ENCODE measurements around the gene DCAF15.

DCAF15 gene

GRCh38 chr19:13978351-13979243 lies 26.3 kb downstream of the DCAF15 start:
- no peak for DNase-seq

DNA sequence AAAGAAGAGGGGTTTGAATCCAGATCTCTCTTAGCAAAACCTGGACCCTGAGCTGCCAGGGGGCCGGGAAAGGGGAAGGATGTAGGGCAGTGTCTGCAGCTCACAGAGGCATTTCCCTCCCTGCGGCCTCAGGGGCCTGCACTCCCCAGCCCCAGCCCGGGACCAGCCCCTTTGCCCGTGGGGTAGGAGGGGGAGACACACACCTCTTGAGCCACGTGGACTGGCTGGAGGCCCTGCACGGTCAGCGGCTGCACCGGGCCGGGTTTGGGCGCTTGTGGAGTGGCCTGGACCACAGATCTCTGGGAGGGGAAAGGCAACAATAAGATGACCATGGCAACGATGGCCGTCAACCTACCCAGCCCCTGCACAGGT lies 26.9 kb downstream of the DCAF15 start:
- no peak for DNase-seq

- DNase-seq: no peak
These were observed 27.4 kb downstream of the DCAF15 start for GRCh38 chr19:13979686-13980085.

DNA sequence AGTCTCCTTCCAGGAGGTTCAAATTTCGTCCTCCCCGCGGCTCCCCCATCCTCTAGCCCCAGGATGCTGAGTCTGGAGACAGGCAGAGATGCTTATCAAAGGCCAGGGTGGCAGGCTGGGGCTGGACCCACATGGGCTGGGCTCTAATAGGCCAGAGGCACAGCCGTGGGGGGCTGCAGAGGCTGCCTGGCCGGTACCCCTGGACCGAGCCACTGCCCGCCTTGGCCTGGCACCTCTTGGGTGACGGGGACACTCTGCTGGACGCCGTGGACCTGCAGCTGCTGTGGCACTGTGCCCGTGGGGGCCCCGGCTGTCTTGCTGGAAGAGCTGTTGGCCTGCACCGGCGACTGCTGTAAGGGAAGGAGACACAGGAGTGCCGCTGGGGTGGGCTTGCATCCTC lies 28.0 kb downstream of the DCAF15 start:
- no peak for DNase-seq

DNA sequence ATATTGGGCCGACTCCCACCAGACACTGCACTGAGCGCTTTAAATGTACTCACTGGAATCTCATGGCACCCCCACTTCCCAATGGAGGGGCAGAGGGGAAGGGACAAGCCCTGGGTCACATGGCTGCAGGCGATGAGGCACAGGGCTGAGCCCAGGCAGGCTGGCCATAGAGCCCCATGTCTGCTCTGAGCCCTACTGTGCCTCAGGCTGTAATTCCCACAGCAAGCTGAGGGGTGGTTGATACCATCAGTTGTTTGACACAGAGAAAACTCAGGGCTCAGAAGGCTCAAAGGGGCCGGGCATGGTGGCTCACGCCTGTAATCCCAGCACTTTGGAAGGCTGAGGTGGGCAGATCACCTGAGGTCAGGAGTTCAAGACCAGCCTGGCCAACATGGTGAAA lies 28.7 kb downstream of the DCAF15 start:
- no peak for DNase-seq

- no peak for DNase-seq
These were observed 29.2 kb downstream of the DCAF15 start for GRCh38 chr19:13981467-13981866.

DNA sequence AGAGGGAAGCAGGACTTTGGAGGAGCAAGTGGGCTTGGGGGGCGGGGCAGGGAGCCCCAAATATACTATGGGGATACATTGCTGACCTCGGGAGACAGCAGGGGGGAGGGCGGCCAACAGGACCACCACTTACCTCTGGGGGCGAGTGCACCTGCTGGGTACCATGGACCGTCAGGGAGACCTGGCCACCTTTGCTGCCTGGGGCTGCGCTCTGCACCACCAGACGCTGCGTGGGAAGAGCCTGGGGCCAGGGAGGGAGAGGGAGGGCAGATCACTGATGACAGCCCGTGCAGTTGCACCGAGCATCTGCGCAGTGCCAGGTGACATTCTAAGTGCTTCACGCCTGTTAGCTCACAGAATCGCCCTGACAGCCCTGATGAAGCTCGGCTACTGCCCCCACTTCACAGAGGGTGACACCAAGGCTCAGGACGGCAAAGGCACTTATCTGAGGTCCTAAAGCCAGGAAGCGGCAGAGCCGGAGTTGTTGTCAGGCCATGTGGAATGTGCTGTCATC lies 29.7 kb downstream of the DCAF15 start:
- DNase-seq: no peak

- no peak for DNase-seq
These were observed 30.5 kb downstream of the DCAF15 start for GRCh38 chr19:13982773-13983172.

GRCh38 chr19:13983213-13983889 lies 31.0 kb downstream of the DCAF15 start:
- no peak for DNase-seq

DNA sequence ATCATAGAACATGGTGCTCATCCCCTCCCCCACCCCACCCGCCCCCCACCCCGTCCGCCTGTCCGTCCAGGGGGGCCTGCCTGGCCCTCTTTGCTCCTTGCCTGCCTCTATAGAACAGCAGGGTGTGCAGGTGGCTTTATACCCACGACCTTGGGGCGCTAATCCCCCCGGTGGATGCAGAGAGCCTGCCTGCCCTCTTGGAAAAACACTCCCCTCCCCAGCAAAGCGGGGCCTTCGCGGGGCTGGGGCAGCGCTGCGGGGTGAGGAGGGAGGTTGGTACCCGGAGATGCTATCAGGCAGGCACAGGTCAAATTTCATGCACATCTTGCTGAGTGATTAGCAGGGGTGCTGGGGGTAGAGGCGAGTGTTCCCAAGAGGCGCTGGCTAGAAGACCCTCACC lies 31.9 kb downstream of the DCAF15 start:
- no peak for DNase-seq

DNA sequence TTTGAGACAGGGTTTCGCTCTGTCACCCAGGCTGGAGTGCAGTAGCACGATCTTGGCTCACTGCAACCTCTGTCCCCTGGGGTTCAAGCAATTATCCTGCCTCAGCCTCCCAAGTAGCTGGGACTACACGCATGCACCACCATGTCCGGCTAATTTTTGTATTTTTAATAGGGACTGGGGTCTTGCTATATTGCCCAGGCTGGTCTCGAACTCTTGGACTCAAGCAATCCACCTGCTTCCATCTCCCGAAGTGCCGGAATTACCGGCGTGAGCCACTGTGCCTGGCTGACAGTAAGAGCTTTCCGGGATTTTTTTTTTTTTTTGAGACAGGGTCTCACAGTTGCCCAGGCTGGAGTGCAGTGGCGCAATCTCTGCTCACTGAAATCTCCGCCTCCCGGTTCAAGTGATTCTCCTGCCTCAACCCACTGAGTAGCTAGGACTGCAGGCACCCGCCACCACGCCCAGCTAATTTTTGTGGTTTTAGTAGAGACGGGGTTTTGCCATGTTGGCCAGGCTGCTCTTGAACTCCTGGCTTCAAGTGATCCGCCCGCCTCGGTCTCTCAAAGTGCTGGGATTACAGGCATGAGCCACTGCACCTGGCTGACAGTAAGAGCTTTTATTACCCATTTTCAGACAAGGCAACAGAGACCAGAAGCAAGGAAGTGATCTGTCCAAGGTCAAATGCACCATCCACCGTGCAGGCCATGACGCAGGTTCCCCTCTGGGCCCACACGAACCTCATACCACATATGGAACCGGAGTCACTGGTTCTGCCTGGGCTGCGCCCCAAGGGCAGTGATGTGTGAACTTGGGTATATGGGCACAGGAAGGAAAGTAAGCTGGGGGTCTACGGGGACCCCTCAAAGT lies 32.8 kb downstream of the DCAF15 start:
- DNase-seq: peak; percentile 22

- DNase-seq: no peak
These were observed 33.5 kb downstream of the DCAF15 start for GRCh38 chr19:13985771-13986347.

DNA sequence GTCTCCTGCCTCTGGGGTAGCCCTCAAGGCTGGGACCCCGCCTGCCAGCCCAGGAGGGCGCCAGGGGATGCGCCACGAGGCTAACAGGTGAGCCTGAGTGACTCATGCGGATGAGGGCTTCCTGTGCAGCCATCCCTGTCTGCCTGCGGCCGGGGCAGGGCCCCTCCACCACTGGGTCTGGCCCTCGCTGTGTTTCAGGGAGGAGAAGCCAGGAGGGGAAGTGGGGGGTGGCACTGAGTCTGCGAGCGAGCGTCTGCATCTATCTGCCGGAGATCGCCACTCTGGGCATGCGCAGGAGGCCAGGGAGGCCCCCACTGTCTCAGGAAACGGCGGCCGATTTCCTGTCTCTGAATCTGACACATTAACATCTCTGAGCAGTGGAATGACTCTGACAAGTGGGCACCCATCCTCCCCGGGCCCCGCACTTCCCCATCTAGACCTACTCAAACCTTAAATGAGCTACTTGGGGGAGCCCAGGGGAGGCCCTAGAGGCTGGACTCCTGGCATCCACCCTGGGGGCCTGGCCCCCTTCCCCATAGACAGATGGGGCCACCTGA lies 34.1 kb downstream of the DCAF15 start:
- DNase-seq: peak; percentile 99

GRCh38 chr19:13987101-13987890 lies 35.0 kb downstream of the DCAF15 start:
- DNase-seq: no peak

- no peak for DNase-seq
These were observed 37.2 kb downstream of the DCAF15 start for GRCh38 chr19:13989487-13989886.

DNA sequence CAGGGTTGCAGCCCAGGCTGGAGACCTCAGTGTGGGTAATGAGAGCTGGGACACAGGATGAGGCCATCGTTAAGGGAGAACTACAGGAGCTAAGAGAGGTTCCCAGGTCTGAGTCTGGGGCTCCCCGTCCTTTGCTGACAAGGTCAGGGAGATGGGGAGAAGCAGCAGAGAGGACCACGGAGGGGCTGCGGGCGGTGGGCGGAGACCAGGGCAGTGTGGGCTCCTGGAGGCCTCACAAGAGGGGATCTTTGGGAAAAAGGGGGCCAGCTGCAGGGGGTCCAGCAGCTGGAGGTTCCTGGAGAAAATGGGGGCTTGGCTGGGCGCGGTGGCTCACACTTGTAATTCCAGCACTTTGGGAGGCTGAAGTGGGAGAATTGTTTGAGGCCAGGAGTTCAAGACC lies 37.8 kb downstream of the DCAF15 start:
- no peak for DNase-seq

- no peak for DNase-seq
These were observed 39.7 kb downstream of the DCAF15 start for GRCh38 chr19:13992025-13992424.

- no peak for DNase-seq
These were observed 41.4 kb downstream of the DCAF15 start for GRCh38 chr19:13993590-13994300.

GRCh38 chr19:13995017-13995728 lies 42.9 kb downstream of the DCAF15 start:
- DNase-seq: no peak

Measured in T-helper 9 cell (primary cell).